ENCODE data around the gene CREB5. TPM values are rescaled to one million over a fixed set of nuclear protein-coding genes. Genes with fewer than 3 reads are reported as not detected.

The CREB5 gene
- total and polyA plus RNA-seq, 4 experiments from 2014 or later: not detected

- Mint-ChIP-seq H3K4me3 (no peak overlapping the region), H3K4me1 (no peaks in the 10 kb centered on the region), H3K9me3 (peaks cover 0 to 5% (median under 1%) of the 10 kb centered on the region in 8 donors), H3K27me3 (peaks cover 0 to 4% of the 10 kb centered on the region in 2 donors), H3K36me3 (no peaks in the 10 kb centered on the region), H3K27ac (no peak overlapping the region)
- Histone ChIP-seq H3K4me3 (ENCODE audit: low read length in 2 of 2) (no peak overlapping the region), H3K27me3 (ENCODE audit: insufficient read depth, low read length) (no peaks in the 10 kb centered on the region), H3K4me1 (ENCODE audit: insufficient read depth, low read length) (no peaks in the 10 kb centered on the region), H3K9me3 (ENCODE audit: control insufficient read depth in 1 of 2, low read length in 2 of 2) (no peaks in the 10 kb centered on the region), H3K27ac (ENCODE audit: low read depth, low read length) (no peak overlapping the region), H3K36me3 (ENCODE audit: insufficient read depth, low read length) (no peaks in the 10 kb centered on the region)
- intact Hi-C loops (cut with micrococcal nuclease): no loop called here
- CTCF ChIA-PET (ENCODE audit: partially characterized antibody): no interaction called here
- DNase-seq: no peak
- POLR2A ChIA-PET (ENCODE audit: partially characterized antibody): no interaction called here
These were observed 236.9 kb downstream of the CREB5 start for GRCh38 chr7:28649189-28649588.

GRCh38 chr7:28649811-28650210 is 237.5 kb downstream of the CREB5 start:
- H3K4me3 Mint-ChIP-seq: no peak overlapping the region
- no peaks in the 10 kb centered on the region for H3K36me3 Mint-ChIP-seq

GRCh38 chr7:28654110-28654509 is 241.8 kb downstream of the CREB5 start:
- Histone ChIP-seq H3K27ac (ENCODE audit: low read depth, low read length) (no peak overlapping the region), H3K4me1 (ENCODE audit: insufficient read depth, low read length) (no peaks in the 10 kb centered on the region), H3K9me3 (ENCODE audit: control insufficient read depth in 1 of 2, low read length in 2 of 2) (no peaks in the 10 kb centered on the region), H3K27me3 (ENCODE audit: insufficient read depth, low read length) (no peaks in the 10 kb centered on the region), H3K4me3 (ENCODE audit: low read length in 2 of 2) (no peak overlapping the region), H3K36me3 (ENCODE audit: insufficient read depth, low read length) (no peaks in the 10 kb centered on the region)
- Mint-ChIP-seq H3K4me3 (no peak overlapping the region), H3K4me1 (no peaks in the 10 kb centered on the region), H3K27me3 (no peaks in the 10 kb centered on the region), H3K9me3 (peaks cover 0 to 7% (median 2%) of the 10 kb centered on the region in 8 donors), H3K27ac (no peak overlapping the region), H3K36me3 (no peaks in the 10 kb centered on the region)
- CTCF ChIA-PET (ENCODE audit: partially characterized antibody): no interaction called here
- intact Hi-C loops (cut with micrococcal nuclease): no loop called here
- POLR2A ChIA-PET (ENCODE audit: partially characterized antibody): no interaction called here
- no peak for DNase-seq

More at GRCh38 chr7:28649811-28650210, 237.5 kb downstream of the CREB5 start:
- H3K4me3 ChIP-seq (ENCODE audit: low read length in 2 of 2): no peak overlapping the region
- no peaks in the 10 kb centered on the region for H3K27me3 ChIP-seq (ENCODE audit: insufficient read depth, low read length)
- DNase-seq: no peak
- H3K9me3 Mint-ChIP-seq: peaks cover 0 to 5% (median under 1%) of the 10 kb centered on the region in 8 donors
- no peaks in the 10 kb centered on the region for H3K36me3 ChIP-seq (ENCODE audit: insufficient read depth, low read length)
- intact Hi-C loops (cut with micrococcal nuclease): no loop called here
- H3K4me1 ChIP-seq (ENCODE audit: insufficient read depth, low read length): no peaks in the 10 kb centered on the region
- H3K4me1 Mint-ChIP-seq: no peaks in the 10 kb centered on the region
- ChIA-PET POLR2A (ENCODE audit: partially characterized antibody) (no interaction called here), CTCF (ENCODE audit: partially characterized antibody) (no interaction called here)
- H3K9me3 ChIP-seq (ENCODE audit: control insufficient read depth in 1 of 2, low read length in 2 of 2): no peaks in the 10 kb centered on the region
- H3K27me3 Mint-ChIP-seq: peaks cover 0 to 3% of the 10 kb centered on the region in 2 donors
- H3K27ac Mint-ChIP-seq: no peak overlapping the region
- no peak overlapping the region for H3K27ac ChIP-seq (ENCODE audit: low read depth, low read length)

- no peak for DNase-seq
- ChIA-PET CTCF (ENCODE audit: partially characterized antibody) (no interaction called here), POLR2A (ENCODE audit: partially characterized antibody) (no interaction called here)
- H3K27ac ChIP-seq (ENCODE audit: low read depth, low read length): no peak overlapping the region
- Mint-ChIP-seq H3K4me3 (no peak overlapping the region), H3K9me3 (peaks cover 0 to 20% (median 14%) of the 10 kb centered on the region in 8 donors), H3K27me3 (no peaks in the 10 kb centered on the region), H3K27ac (no peak overlapping the region), H3K36me3 (no peaks in the 10 kb centered on the region), H3K4me1 (no peaks in the 10 kb centered on the region)
- no peak overlapping the region for H3K4me3 ChIP-seq (ENCODE audit: low read length in 2 of 2)
- H3K27me3 ChIP-seq (ENCODE audit: insufficient read depth, low read length): no peaks in the 10 kb centered on the region
- H3K36me3 ChIP-seq (ENCODE audit: insufficient read depth, low read length): no peaks in the 10 kb centered on the region
- no peaks in the 10 kb centered on the region for H3K4me1 ChIP-seq (ENCODE audit: insufficient read depth, low read length)
- intact Hi-C loops (cut with micrococcal nuclease): no loop called here
- H3K9me3 ChIP-seq (ENCODE audit: control insufficient read depth in 1 of 2, low read length in 2 of 2): no peaks in the 10 kb centered on the region
These were observed 244.2 kb downstream of the CREB5 start for GRCh38 chr7:28656529-28656928.

- Histone ChIP-seq H3K4me3 (ENCODE audit: low read length in 2 of 2) (no peak overlapping the region), H3K36me3 (ENCODE audit: insufficient read depth, low read length) (no peaks in the 10 kb centered on the region), H3K27me3 (ENCODE audit: insufficient read depth, low read length) (no peaks in the 10 kb centered on the region), H3K4me1 (ENCODE audit: insufficient read depth, low read length) (no peaks in the 10 kb centered on the region), H3K27ac (ENCODE audit: low read depth, low read length) (no peak overlapping the region), H3K9me3 (ENCODE audit: control insufficient read depth in 1 of 2, low read length in 2 of 2) (no peaks in the 10 kb centered on the region)
- intact Hi-C loops (cut with micrococcal nuclease): no loop called here
- Mint-ChIP-seq H3K36me3 (no peaks in the 10 kb centered on the region), H3K4me1 (no peaks in the 10 kb centered on the region), H3K4me3 (no peak overlapping the region), H3K27ac (no peak overlapping the region), H3K9me3 (peaks cover 0 to 24% (median 14%) of the 10 kb centered on the region in 8 donors), H3K27me3 (peaks cover 2 to 3% of the 10 kb centered on the region in 2 donors)
- ChIA-PET POLR2A (ENCODE audit: partially characterized antibody) (no interaction called here), CTCF (ENCODE audit: partially characterized antibody) (no interaction called here)
- DNase-seq: no peak
These were observed 246.1 kb downstream of the CREB5 start for GRCh38 chr7:28658381-28658780.

GRCh38 chr7:28660132-28660531 is 247.8 kb downstream of the CREB5 start:
- Mint-ChIP-seq H3K9me3 (peaks cover 0 to 24% (median 15%) of the 10 kb centered on the region in 8 donors), H3K4me1 (no peaks in the 10 kb centered on the region), H3K27ac (no peak overlapping the region), H3K36me3 (no peaks in the 10 kb centered on the region), H3K4me3 (no peak overlapping the region), H3K27me3 (peaks cover 5 to 6% of the 10 kb centered on the region in 2 donors)
- intact Hi-C loops (cut with micrococcal nuclease): no loop called here
- CTCF ChIA-PET (ENCODE audit: partially characterized antibody): no interaction called here
- no peak overlapping the region for H3K27ac ChIP-seq (ENCODE audit: low read depth, low read length)
- no peaks in the 10 kb centered on the region for H3K36me3 ChIP-seq (ENCODE audit: insufficient read depth, low read length)
- H3K4me1 ChIP-seq (ENCODE audit: insufficient read depth, low read length): no peaks in the 10 kb centered on the region
- POLR2A ChIA-PET (ENCODE audit: partially characterized antibody): no interaction called here
- H3K9me3 ChIP-seq (ENCODE audit: control insufficient read depth in 1 of 2, low read length in 2 of 2): no peaks in the 10 kb centered on the region
- no peaks in the 10 kb centered on the region for H3K27me3 ChIP-seq (ENCODE audit: insufficient read depth, low read length)
- H3K4me3 ChIP-seq (ENCODE audit: low read length in 2 of 2): no peak overlapping the region
- DNase-seq: no peak

- H3K9me3 ChIP-seq (ENCODE audit: control insufficient read depth in 1 of 2, low read length in 2 of 2): no peaks in the 10 kb centered on the region
- peaks cover 0 to 21% (median 15%) of the 10 kb centered on the region in 8 donors for H3K9me3 Mint-ChIP-seq
- no peaks in the 10 kb centered on the region for H3K4me1 ChIP-seq (ENCODE audit: insufficient read depth, low read length)
- intact Hi-C loops (cut with micrococcal nuclease): no loop called here
- ChIA-PET POLR2A (ENCODE audit: partially characterized antibody) (no interaction called here), CTCF (ENCODE audit: partially characterized antibody) (no interaction called here)
- no peak overlapping the region for H3K4me3 ChIP-seq (ENCODE audit: low read length in 2 of 2)
- no peaks in the 10 kb centered on the region for H3K36me3 ChIP-seq (ENCODE audit: insufficient read depth, low read length)
- no peak overlapping the region for H3K27ac Mint-ChIP-seq
- H3K4me3 Mint-ChIP-seq: no peak overlapping the region
- no peaks in the 10 kb centered on the region for H3K36me3 Mint-ChIP-seq
- H3K27me3 Mint-ChIP-seq: peaks cover 5 to 6% of the 10 kb centered on the region in 2 donors
- H3K4me1 Mint-ChIP-seq: no peaks in the 10 kb centered on the region
- no peaks in the 10 kb centered on the region for H3K27me3 ChIP-seq (ENCODE audit: insufficient read depth, low read length)
- no peak overlapping the region for H3K27ac ChIP-seq (ENCODE audit: low read depth, low read length)
- no peak for DNase-seq
These were observed 249.7 kb downstream of the CREB5 start for GRCh38 chr7:28661826-28662595.

All from CD4-positive, alpha-beta memory T cell (primary cell).